Measurements from ENCODE around the gene SLC16A4. TPM values are rescaled to one million over a fixed set of nuclear protein-coding genes. Genes with fewer than 3 reads are reported as not detected.

SLC16A4 gene
- total and polyA plus RNA-seq, 10 donors, result 1.5 to 6.9 (median 4.8) TPM

GRCh38 chr1:110412576-110412975, 21.8 kb upstream of the SLC16A4 start:
- no peaks in the 10 kb centered on the region for H3K9me3 ChIP-seq
- intact Hi-C loops (cut with DNase I; ENCODE audit: low total_unique reads), result loop anchor here (2.0 kb wide), 1 partner anchor 48 kb away; no protein-coding TSS in a partner anchor
- H3K27me3 ChIP-seq (replicated peaks in 1 of 7), result no peaks in the 10 kb centered on the region
- peaks cover 9 to 50% (median 22%) of the 10 kb centered on the region in 6 donors for H3K4me1 ChIP-seq
- no peak for TF ChIP-seq POLR2A (IDR thresholded peaks at IDR 0.05)
- TF ChIP-seq CTCF (IDR thresholded peaks at IDR 0.05 in 8 of 11, conservative IDR thresholded peaks at IDR 0.05 in 3 of 11), result peak; percentile 70 to 89 (median 84)
- peak in 1 of 3 donors; percentile 36 for TF ChIP-seq POLR2AphosphoS5 (IDR thresholded peaks at IDR 0.05)
- H3K4me3 ChIP-seq, result no peak overlapping the region
- DNase-seq, result peak; percentile 86
- peak overlapping the region in 3 of 8 donors; percentile 17 to 38 (median 20) for H3K27ac ChIP-seq
- WGBS, 5 donors, result 20 to 33% (median 29%) methylated on average over 4 of the region's 4 CpGs
- no peaks in the 10 kb centered on the region for H3K36me3 ChIP-seq

GRCh38 chr1:110411173-110411735, 20.4 kb upstream of the SLC16A4 start:
- Histone ChIP-seq H3K4me1 (peaks cover 15 to 58% (median 28%) of the 10 kb centered on the region in 6 donors), H3K36me3 (no peaks in the 10 kb centered on the region), H3K27ac (no peak overlapping the region), H3K27me3 (replicated peaks in 1 of 7) (no peaks in the 10 kb centered on the region), H3K4me3 (no peak overlapping the region), H3K9me3 (no peaks in the 10 kb centered on the region)
- intact Hi-C loops (cut with DNase I; ENCODE audit: low total_unique reads), result no loop called here
- no peak for DNase-seq
- no peak for TF ChIP-seq POLR2AphosphoS5 (IDR thresholded peaks at IDR 0.05)
- 81 to 95% (median 85%) methylated on average over 5 to 7 of the region's 7 CpGs for WGBS, 5 donors

DNA sequence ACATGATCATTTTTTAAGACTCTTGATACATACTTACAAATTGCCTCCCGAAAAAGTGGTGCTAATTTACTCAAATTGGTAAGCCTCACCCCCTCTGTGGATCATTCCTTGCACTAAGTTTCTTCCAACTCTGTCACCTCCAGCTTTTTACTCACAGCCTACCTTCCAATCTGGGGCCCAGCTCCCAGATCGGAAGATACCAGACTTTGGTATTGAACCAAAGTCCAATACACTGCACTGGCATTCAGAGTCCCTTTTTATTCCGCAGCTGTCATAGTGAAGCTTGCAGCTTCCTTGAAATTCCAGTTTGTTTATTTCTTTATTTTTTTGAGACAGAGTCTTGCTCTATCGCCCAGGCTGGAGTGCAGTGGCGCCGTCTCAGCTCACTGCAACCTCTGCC, 18.5 kb upstream of the SLC16A4 start:
- TF ChIP-seq POLR2AphosphoS5 (IDR thresholded peaks at IDR 0.05) (no peak), POLR2A (IDR thresholded peaks at IDR 0.05) (no peak), CTCF (IDR thresholded peaks at IDR 0.05 in 8 of 11, conservative IDR thresholded peaks at IDR 0.05 in 3 of 11) (no peak)
- no peak overlapping the region for H3K4me3 ChIP-seq
- intact Hi-C loops (cut with DNase I; ENCODE audit: low total_unique reads), result loop anchor here (5.0 kb wide), 1 partner anchor 72 kb away; the partner anchor contains the start of gene RBM15
- H3K4me1 ChIP-seq, result peaks cover 22 to 69% (median 43%) of the 10 kb centered on the region in 6 donors
- no peaks in the 10 kb centered on the region for H3K27me3 ChIP-seq (replicated peaks in 1 of 7)
- H3K27ac ChIP-seq, result no peak overlapping the region
- peaks cover 0 to 19% (median 15%) of the 10 kb centered on the region in 6 donors for H3K36me3 ChIP-seq
- WGBS, 5 donors, result 94 to 98% (median 95%) methylated on average over 6 of the region's 6 CpGs
- DNase-seq, result no peak
- H3K9me3 ChIP-seq, result no peaks in the 10 kb centered on the region

DNA sequence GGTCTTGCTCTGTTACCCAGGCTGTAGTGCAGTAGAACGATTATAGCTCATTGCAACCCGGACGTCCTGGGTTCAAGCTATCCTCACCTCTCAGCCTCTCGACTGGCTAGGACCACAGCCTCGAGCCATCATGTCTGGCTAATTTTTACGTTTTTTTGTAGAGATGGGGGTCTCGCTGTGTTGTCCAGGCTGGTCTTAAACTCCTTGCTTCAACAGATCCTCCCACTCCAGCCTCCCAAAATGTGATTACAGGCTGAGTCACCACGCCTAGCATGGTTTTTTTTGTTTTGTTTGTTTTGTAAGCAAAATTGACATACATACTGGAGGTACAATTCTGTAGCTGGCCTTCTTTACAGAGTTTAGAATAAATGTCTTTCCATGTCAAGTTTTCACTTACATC, 17.7 kb upstream of the SLC16A4 start:
- no peak for DNase-seq
- H3K36me3 ChIP-seq, result peaks cover 0 to 27% (median 23%) of the 10 kb centered on the region in 6 donors
- H3K9me3 ChIP-seq, result no peaks in the 10 kb centered on the region
- WGBS, 5 donors, result 84 to 87% (median 85%) methylated on average over 8 of the region's 8 CpGs
- H3K4me3 ChIP-seq, result peak overlapping the region in 7 of 8 donors; percentile 71 to 93 (median 87)
- intact Hi-C loops (cut with DNase I; ENCODE audit: low total_unique reads), result loop anchor here (5.0 kb wide), 1 partner anchor 71 kb away; the partner anchor contains the start of gene RBM15
- peaks cover 22 to 63% (median 41%) of the 10 kb centered on the region in 6 donors for H3K4me1 ChIP-seq
- H3K27me3 ChIP-seq (replicated peaks in 1 of 7), result no peaks in the 10 kb centered on the region
- TF ChIP-seq CTCF (IDR thresholded peaks at IDR 0.05 in 8 of 11, conservative IDR thresholded peaks at IDR 0.05 in 3 of 11), result no peak
- no peak for TF ChIP-seq POLR2A (IDR thresholded peaks at IDR 0.05)
- TF ChIP-seq POLR2AphosphoS5 (IDR thresholded peaks at IDR 0.05), result no peak
- peak overlapping the region in 3 of 8 donors; percentile 93 to 94 (median 93) for H3K27ac ChIP-seq

Measured in spleen (tissue), 11 donors.